ENCODE measurements around the gene GPAM. TPM values are rescaled to one million over a fixed set of nuclear protein-coding genes. Genes with fewer than 3 reads are reported as not detected.

Gene GPAM
- total and polyA plus RNA-seq, 9 of the 15 experiments (the other 6 are each of a cell fraction or from before 2014, with no cell fraction given): 3.5 to 7.5 (median 5.5) TPM

DNA sequence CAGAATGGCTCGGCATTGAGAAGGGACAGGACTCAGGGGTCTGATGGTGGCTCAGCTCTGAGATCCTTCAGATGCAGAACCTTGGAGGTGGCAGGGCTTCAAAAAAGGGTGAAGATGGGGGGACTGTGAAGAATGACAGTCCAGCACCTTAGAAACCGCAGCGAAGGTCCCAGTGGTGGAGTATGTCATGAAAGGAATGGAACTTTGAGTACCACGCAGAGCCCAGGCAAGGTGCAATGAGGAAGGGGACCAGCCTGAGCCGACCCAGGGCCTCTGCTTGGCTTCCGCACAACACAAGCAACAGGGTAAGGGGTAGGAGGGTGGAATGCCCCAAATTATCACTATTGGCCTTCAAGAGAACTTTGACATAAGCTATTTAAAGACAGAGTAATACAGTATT is 8.2 kb upstream of the GPAM start (continued):
- TF ChIP-seq NRF1 (conservative IDR thresholded peaks at IDR 0.05 in 1 of 2, IDR thresholded peaks at IDR 0.05 in 1 of 2) (no peak), ZNF274 (IDR thresholded peaks at IDR 0.05; ENCODE audit: borderline replicate concordance, low read depth, low read length) (no peak)

DNA sequence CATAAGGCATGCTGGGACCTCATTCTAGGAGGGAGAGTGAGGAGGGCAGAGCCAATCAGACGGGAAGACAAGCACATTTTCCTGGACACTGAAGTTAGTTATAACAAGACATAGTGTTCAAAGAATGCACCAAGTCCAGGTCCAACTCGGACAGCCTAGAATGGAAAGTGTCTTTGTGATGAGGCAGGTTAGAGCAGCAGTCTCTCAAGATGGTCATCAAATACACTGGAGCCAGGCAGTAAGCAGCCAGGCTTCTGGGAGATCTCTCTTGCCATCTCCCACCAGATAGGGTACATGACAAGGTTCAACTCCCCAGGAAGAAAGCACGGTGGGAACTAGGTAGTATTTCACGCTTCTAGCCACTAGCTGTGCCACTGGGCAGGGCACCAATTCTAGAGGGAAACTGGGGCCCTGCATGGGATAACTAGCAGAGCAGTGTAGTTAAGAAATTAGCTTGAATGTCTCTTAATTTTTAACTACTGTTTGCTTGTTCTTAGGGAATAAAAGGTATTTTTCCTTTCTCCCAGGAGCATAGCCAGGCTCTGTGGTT is 7.6 kb upstream of the GPAM start:
- Histone ChIP-seq H3K4me1 (replicated peaks in 1 of 2; ENCODE audit: control insufficient read depth in 2 of 2, insufficient read depth in 2 of 2, low read length in 2 of 2) (no peaks in the 10 kb centered on the region; a peak in 1 of 5 replicates), H3K9me3 (replicated peaks; ENCODE audit: control insufficient read depth, insufficient read depth, low read depth, low read length) (no peaks in the 10 kb centered on the region; the same call in 1 of the 2 replicates), H2AFZ (ENCODE audit: low read depth, low read length) (peak overlapping the region; percentile 68; the same call in 1 of the 2 replicates), H3K79me2 (ENCODE audit: control insufficient read depth, insufficient read depth, low read length) (no peaks in the 10 kb centered on the region), H3K4me2 (ENCODE audit: insufficient read depth, low read length) (no peak overlapping the region), H3K36me3 (ENCODE audit: control insufficient read depth, insufficient read depth, low read length) (no peaks in the 10 kb centered on the region), H3K27ac (ENCODE audit: extremely low read depth, low read depth, low read length) (no peak overlapping the region), H3K27me3 (ENCODE audit: control insufficient read depth in 2 of 2, insufficient read depth in 2 of 2, low read length in 2 of 2) (no peaks in the 10 kb centered on the region), H3K4me3 (no peak overlapping the region), H3K9me1 (ENCODE audit: control insufficient read depth, insufficient read depth, low read length) (no peaks in the 10 kb centered on the region), H3K9ac (ENCODE audit: insufficient read depth in 1 of 2, low read depth in 2 of 2, low read length in 2 of 2) (no peak overlapping the region), H4K20me1 (replicated peaks; ENCODE audit: control insufficient read depth, insufficient read depth, low read length) (no peaks in the 10 kb centered on the region)
- FAIRE-seq: no peak
- in situ Hi-C loops (cut with MboI) (no loop called here), intact Hi-C loops (cut with micrococcal nuclease) (no loop called here)
- ChIA-PET POLR2A (interaction anchor here (0.6 kb wide), 1 partner anchor 88 kb away, joined by 3 read pairs; no protein-coding TSS in a partner anchor), CTCF (ENCODE audit: low intra/inter-chr PET ratio) (no interaction called here)
- DNase-seq (ENCODE audit: extremely low read depth in 1 of 4, low spot score in 3 of 4): no peak
- no peak for ATAC-seq
- no TSS peak for BruUV-seq (replicated peaks)
- TF ChIP-seq, protein P1, sequence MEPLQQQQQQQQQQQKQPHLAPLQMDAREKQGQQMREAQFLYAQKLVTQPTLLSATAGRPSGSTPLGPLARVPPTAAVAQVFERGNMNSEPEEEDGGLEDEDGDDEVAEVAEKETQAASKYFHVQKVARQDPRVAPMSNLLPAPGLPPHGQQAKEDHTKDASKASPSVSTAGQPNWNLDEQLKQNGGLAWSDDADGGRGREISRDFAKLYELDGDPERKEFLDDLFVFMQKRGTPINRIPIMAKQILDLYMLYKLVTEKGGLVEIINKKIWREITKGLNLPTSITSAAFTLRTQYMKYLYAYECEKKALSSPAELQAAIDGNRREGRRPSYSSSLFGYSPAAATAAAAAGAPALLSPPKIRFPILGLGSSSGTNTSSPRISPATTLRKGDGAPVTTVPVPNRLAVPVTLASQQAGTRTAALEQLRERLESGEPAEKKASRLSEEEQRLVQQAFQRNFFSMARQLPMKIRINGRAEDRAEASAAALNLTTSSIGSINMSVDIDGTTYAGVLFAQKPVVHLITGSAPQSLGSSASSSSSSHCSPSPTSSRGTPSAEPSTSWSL (CRISPR knock-in tag; IDR thresholded peaks at IDR 0.05; ENCODE audit: borderline replicate concordance): no peak
- TF ChIP-seq, protein P2, sequence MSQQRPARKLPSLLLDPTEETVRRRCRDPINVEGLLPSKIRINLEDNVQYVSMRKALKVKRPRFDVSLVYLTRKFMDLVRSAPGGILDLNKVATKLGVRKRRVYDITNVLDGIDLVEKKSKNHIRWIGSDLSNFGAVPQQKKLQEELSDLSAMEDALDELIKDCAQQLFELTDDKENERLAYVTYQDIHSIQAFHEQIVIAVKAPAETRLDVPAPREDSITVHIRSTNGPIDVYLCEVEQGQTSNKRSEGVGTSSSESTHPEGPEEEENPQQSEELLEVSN (IDR thresholded peaks at IDR 0.05; ENCODE audit: borderline replicate concordance in 1 of 2, extremely low read depth in 1 of 2, insufficient read depth in 1 of 2, insufficient read length in 1 of 2, low read depth in 1 of 2, low read length in 1 of 2, poor library complexity in 1 of 2, severe bottlenecking in 1 of 2): peak in 1 of 2 experiments; percentile 19
- WGBS (ENCODE audit: insufficient coverage, low coverage, missing lambda C conversion rate): 5% methylated on average over 4 of the region's 4 CpGs

Data from K562 (cell line).